OCI-LY7 (cell line): ENCODE measurements around the gene ISY1. TPM values are rescaled to one million over a fixed set of nuclear protein-coding genes. Genes with fewer than 3 reads are reported as not detected.
A peak's percentile ranks its signal among the peaks of the same experiment; 100 is the strongest.

ENCODE experiments used
- BruUV-seq: library from RNA; stranded (reverse); fragments of 400-500 nt; replicated peaks from 2 replicates; lab custom pipeline; 2021; lab: Mats Ljungman, UMichigan
- CTCF ChIA-PET: fragments of 300-600 bp; sonication (Branson Sonifier 250); formaldehyde crosslinking; loops from one replicate; lab custom pipeline; 2022; ENCODE audit warnings: antibody characterized with exemption; ENCODE audit not compliant: unreplicated experiment; lab: Charles Lee
- POLR2A ChIA-PET: fragments of 300-600 bp; sonication (Branson Sonifier 250); formaldehyde crosslinking; loops from one replicate; lab custom pipeline; 2022; ENCODE audit warnings: antibody characterized with exemption; lab: Charles Lee
- DNase-seq: peaks from one replicate; pipeline ENCODE4 v3.0.0-alpha.2; 2015; ENCODE audit warnings: low spot score
- H2AFZ ChIP-seq: fragments of 200-600 bp; sonication (generic), shearing (Covaris generic); 2 replicates; pipeline ENCODE4 v1.6.1; 2014; ENCODE audit warnings: mild to moderate bottlenecking, antibody characterized with exemption, low read length, moderate library complexity
- H3K27ac ChIP-seq: fragments of 200-600 bp; sonication (generic); 2 replicates; pipeline ENCODE4 v1.5.1; 2014; ENCODE audit warnings: mixed run types, low read depth, mild to moderate bottlenecking, moderate library complexity, low read length, inconsistent platforms; ENCODE audit not compliant: poor library complexity, severe bottlenecking
- H3K36me3 ChIP-seq: fragments of 200-600 bp; sonication (generic); 2 replicates; pipeline ENCODE4 v1.6.1; 2014; ENCODE audit warnings: mild to moderate bottlenecking, antibody characterized with exemption, low read length, moderate library complexity, mixed read lengths; ENCODE audit not compliant: insufficient read depth
- H3K4me1 ChIP-seq: fragments of 200-600 bp; sonication (generic); 2 replicates; pipeline ENCODE4 v1.5.1; 2014; ENCODE audit warnings: mild to moderate bottlenecking, low read length; ENCODE audit not compliant: insufficient read depth, poor library complexity, severe bottlenecking
- H3K4me2 ChIP-seq: fragments of 200-600 bp; sonication (generic); 2 replicates; pipeline ENCODE4 v1.6.1; 2014; ENCODE audit warnings: mild to moderate bottlenecking, low read length
- H3K4me3 ChIP-seq: fragments of 200-600 bp; sonication (generic); 2 replicates; pipeline ENCODE4 v1.5.1; 2014; ENCODE audit warnings: mild to moderate bottlenecking, low read depth, low read length; ENCODE audit not compliant: poor library complexity, severe bottlenecking
- H3K79me2 ChIP-seq: fragments of 200-600 bp; sonication (generic); 2 replicates; pipeline ENCODE4 v1.6.1; 2016; ENCODE audit warnings: low read depth, mild to moderate bottlenecking, low read length, moderate library complexity, mixed read lengths; ENCODE audit not compliant: insufficient read depth
- H3K9me2 ChIP-seq: fragments of 200-600 bp; sonication (generic); 2 replicates; pipeline ENCODE4 v1.6.1; 2016; ENCODE audit warnings: mild to moderate bottlenecking, low read length, mixed read lengths; ENCODE audit not compliant: insufficient read depth
- H3K9me3 ChIP-seq: fragments of 200-600 bp; sonication (generic); 2 replicates; pipeline ENCODE4 v1.6.1; 2014; ENCODE audit warnings: mild to moderate bottlenecking, mixed run types, low read length, mixed read lengths
- H4K20me1 ChIP-seq: fragments of 200-600 bp; sonication (generic); 2 replicates; pipeline ENCODE4 v1.6.1; 2014; ENCODE audit warnings: mild to moderate bottlenecking, antibody characterized with exemption, low read length, moderate library complexity, mixed read lengths; ENCODE audit not compliant: insufficient read depth
- CTCF ChIP-seq: fragments of 200-600 bp; sonication (generic); conservative IDR thresholded peaks from 2 replicates; pipeline ENCODE4 v1.5.1; 2014; ENCODE audit warnings: mild to moderate bottlenecking, antibody characterized with exemption, low read length, moderate library complexity, mixed read lengths
- EZH2phosphoT487 ChIP-seq: fragments of 200-600 bp; sonication (generic); IDR thresholded peaks from 2 replicates; pipeline ENCODE4 v1.6.1; 2018; ENCODE audit warnings: low read depth, borderline replicate concordance, mild to moderate bottlenecking, mixed run types, antibody characterized with exemption, low read length, moderate library complexity, mixed read lengths
- intact Hi-C: fragments of 100-400 bp; cut with micrococcal nuclease; formaldehyde crosslinking; loops from one replicate; pipeline ENCODE4 v1.10.0; 2022; ENCODE audit not compliant: unreplicated experiment
- total RNA-seq, 2 experiments: library from RNA; depleted of rRNA in 1 of 2; stranded (reverse); fragments of >200 nt in 1 of 2; shearing (Covaris generic) in 1 of 2; gene quantifications; 2 replicates each; pipeline ENCODE4 v1.2.3, GENCODE V29; 2014 to 2022

Gene ISY1
- total RNA-seq, 2 experiments from 2014 or later, result 34.5 to 62.1 TPM

GRCh38 chr3:129184396-129184657, 23.5 kb upstream of the ISY1 start:
- BruUV-seq, result TSS peak; percentile 91
- no peaks in the 10 kb centered on the region for H3K9me2 ChIP-seq
- H3K4me2 ChIP-seq, result peak overlapping the region; percentile 74
- CTCF ChIA-PET, result interaction anchor here (0.5 kb wide), 1 partner anchor 51 kb away, joined by 3 read pairs; no protein-coding TSS in a partner anchor
- H3K27ac ChIP-seq, result peak overlapping the region; percentile 72
- intact Hi-C loops, result loop anchor here (1.0 to 5.0 kb wide), 3 partner anchors 49 to 253 kb away; partner anchors contain the start of gene MBD4
- H2AFZ ChIP-seq, result 0 out of 2 replicates have a peak overlapping the region, but pooled peaks have one; percentile 8
- H3K4me1 ChIP-seq, result peaks cover 62% of the 10 kb centered on the region
- H4K20me1 ChIP-seq, result peaks cover 26% of the 10 kb centered on the region
- peaks cover 73% of the 10 kb centered on the region for H3K79me2 ChIP-seq
- POLR2A ChIA-PET, result interaction anchor here (0.7 kb wide), 1 partner anchor 13 kb away, joined by 3 read pairs; no protein-coding TSS in a partner anchor
- no peaks in the 10 kb centered on the region for H3K9me3 ChIP-seq
- peak; percentile 42 for DNase-seq
- TF ChIP-seq CTCF (no peak), EZH2phosphoT487 (no peak)
- H3K36me3 ChIP-seq, result peaks cover 40% of the 10 kb centered on the region
- H3K4me3 ChIP-seq, result peak overlapping the region; percentile 83

GRCh38 chr3:129183569-129184395, 22.9 kb upstream of the ISY1 start, which contains the start of gene CNBP:
TSS of gene CNBP (minus strand) at chr3:129183896. CDS start at chr3:129171757, 12,139 bp downstream.
- Histone ChIP-seq H3K27ac (peak within 1 kb of the TSS; percentile 72), H3K36me3 (peaks cover 45% of the 10 kb centered on the region), H3K4me3 (peak within 1 kb of the TSS; percentile 83), H2AFZ (0 out of 2 replicates have a peak within 1 kb of the TSS, but pooled peaks have one; percentile 8), H3K79me2 (peaks cover 78% of the 10 kb centered on the region), H3K4me1 (peaks cover 62% of the 10 kb centered on the region), H3K9me2 (no peaks in the 10 kb centered on the region), H3K4me2 (peak within 1 kb of the TSS; percentile 79), H4K20me1 (peaks cover 31% of the 10 kb centered on the region), H3K9me3 (no peaks in the 10 kb centered on the region)
- ChIA-PET CTCF (interaction anchor here (0.5 to 1.6 kb wide), 2 partner anchors 52 to 61 kb away, joined by 3 to 4 read pairs; no protein-coding TSS in a partner anchor), POLR2A (interaction anchor here (0.6 to 1.5 kb wide), 4 partner anchors 12 to 63 kb away, joined by 3 to 5 read pairs (median 3); no protein-coding TSS in a partner anchor)
- BruUV-seq, result no TSS peak
- TF ChIP-seq CTCF (no peak), EZH2phosphoT487 (no peak)
- peak; percentile 96 for DNase-seq
- intact Hi-C loops, result loop anchor here (1.0 to 5.0 kb wide), 6 partner anchors 22 to 254 kb away; partner anchors contain the start of genes ISY1, MBD4 and RAB43
